Measurements from ENCODE around the gene SPN. TPM values are rescaled to one million over a fixed set of nuclear protein-coding genes. Genes with fewer than 3 reads are reported as not detected.

SPN gene
- polyA plus RNA-seq, 2 of the 4 experiments (the other 2 are of a cell fraction) = 0.03 TPM; not detected in 1

- FAIRE-seq = no peak
- 92% methylated on average over 2 of the region's 2 CpGs for WGBS (ENCODE audit: missing lambda C conversion rate)
- ChIA-PET CTCF (interaction anchor here (0.9 kb wide), 1 partner anchor 140 kb away, joined by 3 read pairs; the partner anchor contains the start of gene KIF22), POLR2A (no interaction called here)
- Histone ChIP-seq H3K9me3 (no peaks in the 10 kb centered on the region), H3K4me3 (no peak overlapping the region), H3K4me1 (0 out of 3 replicates have a peak, but pooled peaks cover 3% of the 10 kb centered on the region), H3K4me2 (no peak overlapping the region), H3K27ac (no peak overlapping the region)
- no peak for DNase-seq (ENCODE audit: low read depth in 1 of 2, low spot score in 1 of 2)
- no peak for TF ChIP-seq TFCP2L1 (CRISPR knock-in tag; IDR thresholded peaks at IDR 0.05)
- no peak for TF ChIP-seq PHF8 (IDR thresholded peaks at IDR 0.05; ENCODE audit: borderline replicate concordance, low read depth)
- TF ChIP-seq RCOR1 (IDR thresholded peaks at IDR 0.05; ENCODE audit: low read depth, low read length) = no peak
- no peak for ATAC-seq
Measured at GRCh38 chr16:29650771-29651170, 12.3 kb upstream of the SPN start.

GRCh38 chr16:29651774-29652349 lies 11.2 kb upstream of the SPN start:
- H3K4me3 ChIP-seq = no peak overlapping the region
- FAIRE-seq = no peak
- WGBS (ENCODE audit: missing lambda C conversion rate) = 92% methylated on average over 2 of the region's 2 CpGs
- 0 out of 3 replicates have a peak, but pooled peaks cover 1% of the 10 kb centered on the region for H3K4me1 ChIP-seq
- TF ChIP-seq EP300 (IDR thresholded peaks at IDR 0.05) (no peak), HEYL (CRISPR knock-in tag; IDR thresholded peaks at IDR 0.05) (no peak), HOXB13 (CRISPR knock-in tag; IDR thresholded peaks at IDR 0.05; ENCODE audit: low read depth) (no peak), KDM1A (IDR thresholded peaks at IDR 0.05; ENCODE audit: low read depth) (no peak), SREBF2 (IDR thresholded peaks at IDR 0.05) (no peak), CTCF (IDR thresholded peaks at IDR 0.05) (no peak), TFCP2L1 (CRISPR knock-in tag; IDR thresholded peaks at IDR 0.05) (no peak), ESRRA (IDR thresholded peaks at IDR 0.05; ENCODE audit: borderline replicate concordance, low read length) (no peak), ZC3H11A (IDR thresholded peaks at IDR 0.05) (no peak), EHMT2 (IDR thresholded peaks at IDR 0.05; ENCODE audit: low read depth) (no peak), ZNF302 (CRISPR knock-in tag; IDR thresholded peaks at IDR 0.05) (no peak), KDM5A (IDR thresholded peaks at IDR 0.05) (no peak), REST (IDR thresholded peaks at IDR 0.05) (no peak), ZSCAN20 (CRISPR knock-in tag; IDR thresholded peaks at IDR 0.05) (no peak), RARB (CRISPR knock-in tag; IDR thresholded peaks at IDR 0.05) (no peak), BCL3 (IDR thresholded peaks at IDR 0.05) (no peak)
- H3K4me2 ChIP-seq = no peak overlapping the region
- no peak for DNase-seq (ENCODE audit: low read depth in 1 of 2, low spot score in 1 of 2)
- ChIA-PET POLR2A (no interaction called here), CTCF (interaction anchor here (1.0 kb wide), 1 partner anchor 49 kb away, joined by 3 read pairs; no protein-coding TSS in a partner anchor)
- no peaks in the 10 kb centered on the region for H3K9me3 ChIP-seq
- no peak for ATAC-seq
- no peak overlapping the region for H3K27ac ChIP-seq

Measured in A549 (cell line).